Esophagus squamous epithelium (tissue), 5 donors: ENCODE results near the gene RIMS3. TPM values are rescaled to one million over a fixed set of nuclear protein-coding genes. Genes with fewer than 3 reads are reported as not detected.

Source experiments
- DNase-seq: peaks from one replicate; lab custom pipeline; 2025; lab: John Stamatoyannopoulos, UW
- H3K27ac ChIP-seq, 4 donors: fragments of 200-600 bp; sonication (generic); one replicate each; pipeline ENCODE4 v1.5.1; 2016 to 2019; ENCODE audit warnings: mild to moderate bottlenecking in 1 of 4
- H3K27me3 ChIP-seq, 4 donors: fragments of 200-600 bp; sonication (generic); 1 replicate in 3 of 4; 2 replicates in 1 of 4; pipeline versions ENCODE4 v1.5.1 to v1.6.0; 2017 to 2021; ENCODE audit warnings: antibody characterized with exemption in 1 of 4
- H3K36me3 ChIP-seq, 3 donors: fragments of 200-600 bp; sonication (generic); one replicate each; pipeline ENCODE4 v1.5.1; 2016 to 2019
- H3K4me1 ChIP-seq, 3 donors: fragments of 200-600 bp; sonication (generic); one replicate each; pipeline ENCODE4 v1.5.1; 2017 to 2019
- H3K4me3 ChIP-seq, 4 donors: fragments of 200-600 bp; sonication (generic); 1 replicate in 3 of 4; 2 replicates in 1 of 4; pipeline ENCODE4 v1.5.1; 2016 to 2019; ENCODE audit warnings: mild to moderate bottlenecking in 2 of 4, moderate library complexity in 1 of 4
- H3K9me3 ChIP-seq, 3 donors: fragments of 200-600 bp; sonication (generic); one replicate each; pipeline ENCODE4 v1.5.1; 2016 to 2019
- CTCF ChIP-seq, 6 experiments: fragments of 450-650 bp in 4 of 6; fragments of 200-600 bp in 2 of 6; sonication (generic) in 2 of 6; IDR thresholded peaks; one replicate each; pipeline ENCODE4 v1.5.1; 2016 to 2019; ENCODE audit warnings: antibody characterized with exemption in 6 of 6, mild to moderate bottlenecking in 4 of 6, moderate library complexity in 4 of 6
- POLR2A ChIP-seq, 4 donors: fragments of 450-650 bp; IDR thresholded peaks; one replicate each; pipeline ENCODE4 v1.6.1; 2017; ENCODE audit warnings: antibody characterized with exemption in 4 of 4, mild to moderate bottlenecking in 4 of 4, moderate library complexity in 3 of 4
- WGBS, 2 donors: methylation state at CpG; one replicate each; pipeline ENCODE4 v1.1.5; 2018; 5-methylcytosine and 5-hydroxymethylcytosine counted together
- intact Hi-C: fragments of 100-400 bp; cut with DNase I; formaldehyde crosslinking; loops from one replicate; pipeline ENCODE4 v1.15.0; 2022
- total RNA-seq, 4 donors: library from RNA; depleted of rRNA; stranded (reverse); fragments of >200 nt; gene quantifications; one replicate each; pipeline ENCODE4 v1.1.0, GENCODE V29; 2016
- donor health status: DM: yes; HTN: yes; CAD: no.

The RIMS3 gene
- total RNA-seq, 4 donors from 2014 or later, result 1.0 to 2.5 (median 1.5) TPM

GRCh38 chr1:40646315-40646714 is 19.2 kb downstream of the RIMS3 start:
- H3K9me3 ChIP-seq, result no peaks in the 10 kb centered on the region

GRCh38 chr1:40645118-40645680 is 20.3 kb downstream of the RIMS3 start:
- no peak overlapping the region for H3K4me3 ChIP-seq
- H3K9me3 ChIP-seq, result no peaks in the 10 kb centered on the region
- DNase-seq, result no peak
- TF ChIP-seq POLR2A (IDR thresholded peaks at IDR 0.05) (no peak), CTCF (IDR thresholded peaks at IDR 0.05) (no peak)
- intact Hi-C loops, result no loop called here
- H3K36me3 ChIP-seq, result no peaks in the 10 kb centered on the region
- no peak overlapping the region for H3K27ac ChIP-seq
- peaks cover 8 to 15% (median 8%) of the 10 kb centered on the region in 3 donors for H3K4me1 ChIP-seq
- no peaks in the 10 kb centered on the region for H3K27me3 ChIP-seq
- 76 to 77% methylated on average over 2 to 4 of the region's 5 CpGs for WGBS, 2 donors

More at GRCh38 chr1:40646315-40646714, 19.2 kb downstream of the RIMS3 start:
- WGBS, 2 donors, result 56 to 80% methylated on average over 4 to 5 of the region's 5 CpGs
- no peaks in the 10 kb centered on the region for H3K36me3 ChIP-seq
- TF ChIP-seq CTCF (IDR thresholded peaks at IDR 0.05) (no peak), POLR2A (IDR thresholded peaks at IDR 0.05) (no peak)
- H3K4me1 ChIP-seq, result peaks cover 9 to 24% (median 10%) of the 10 kb centered on the region in 3 donors
- H3K27ac ChIP-seq, result no peak overlapping the region
- no peaks in the 10 kb centered on the region for H3K27me3 ChIP-seq
- no peak for DNase-seq
- no peak overlapping the region for H3K4me3 ChIP-seq
- intact Hi-C loops, result no loop called here

GRCh38 chr1:40641601-40642242 is 23.8 kb downstream of the RIMS3 start:
- H3K9me3 ChIP-seq, result no peaks in the 10 kb centered on the region
- no peak for DNase-seq

GRCh38 chr1:40640314-40641076 is 25.0 kb downstream of the RIMS3 start:
- Histone ChIP-seq H3K9me3 (no peaks in the 10 kb centered on the region), H3K36me3 (no peaks in the 10 kb centered on the region), H3K27me3 (no peaks in the 10 kb centered on the region), H3K27ac (no peak overlapping the region), H3K4me1 (no peaks in the 10 kb centered on the region), H3K4me3 (no peak overlapping the region)
- 71 to 78% methylated on average over 7 to 10 of the region's 10 CpGs for WGBS, 2 donors
- TF ChIP-seq CTCF (IDR thresholded peaks at IDR 0.05), result no peak
- TF ChIP-seq POLR2A (IDR thresholded peaks at IDR 0.05), result no peak
- intact Hi-C loops, result no loop called here
- DNase-seq, result no peak

More at GRCh38 chr1:40641601-40642242, 23.8 kb downstream of the RIMS3 start:
- no peaks in the 10 kb centered on the region for H3K4me1 ChIP-seq
- intact Hi-C loops, result no loop called here
- TF ChIP-seq CTCF (IDR thresholded peaks at IDR 0.05), result no peak
- TF ChIP-seq POLR2A (IDR thresholded peaks at IDR 0.05), result no peak
- no peak overlapping the region for H3K4me3 ChIP-seq
- no peak overlapping the region for H3K27ac ChIP-seq
- no peaks in the 10 kb centered on the region for H3K36me3 ChIP-seq
- WGBS, 2 donors, result 86% methylated on average over 8 to 15 of the region's 18 CpGs
- no peaks in the 10 kb centered on the region for H3K27me3 ChIP-seq
